Measurements from ENCODE around the gene PDZD2. TPM values are rescaled to one million over a fixed set of nuclear protein-coding genes. Genes with fewer than 3 reads are reported as not detected.

The PDZD2 gene
- total and polyA plus RNA-seq, 2 donors (not counting 3 experiments of a cell fraction or from before 2014, with no cell fraction given) = 0.66 to 6.9 TPM

GRCh38 chr5:31751610-31752009 lies 112.7 kb downstream of the PDZD2 start:
- BruUV-seq (replicated peaks) = no TSS peak
- Histone ChIP-seq H3K4me2 (ENCODE audit: insufficient read depth, low read length) (no peak overlapping the region), H3K9ac (replicated peaks; ENCODE audit: extremely low read depth, insufficient read depth, low read length) (no peak overlapping the region), H3K79me2 (ENCODE audit: control insufficient read depth, insufficient read depth, low read length) (no peaks in the 10 kb centered on the region), H4K20me1 (replicated peaks; ENCODE audit: control insufficient read depth, extremely low read depth, insufficient read depth, low read length) (no peaks in the 10 kb centered on the region), H3K9me3 (replicated peaks; ENCODE audit: control insufficient read depth, insufficient read depth, low read length) (no peaks in the 10 kb centered on the region), H2AFZ (ENCODE audit: low read depth, low read length) (no peak overlapping the region), H3K9me1 (replicated peaks; ENCODE audit: control insufficient read depth, extremely low read depth, insufficient read depth, low read length) (no peaks in the 10 kb centered on the region), H3K27ac (ENCODE audit: insufficient read depth, low read depth, low read length) (no peak overlapping the region), H3K4me1 (ENCODE audit: control insufficient read depth, extremely low read depth, insufficient read depth, low read length) (no peaks in the 10 kb centered on the region), H3K27me3 (ENCODE audit: control insufficient read depth in 2 of 2, insufficient read depth in 2 of 2, low read length in 2 of 2) (no peaks in the 10 kb centered on the region), H3K36me3 (ENCODE audit: control insufficient read depth in 2 of 2, extremely low read depth in 1 of 2, insufficient read depth in 2 of 2, low read length in 2 of 2) (no peaks in the 10 kb centered on the region), H3K4me3 (replicated peaks in 1 of 3; ENCODE audit: insufficient read depth in 1 of 3, low read depth in 1 of 3, low read length in 3 of 3) (no peak overlapping the region)
- DNase-seq (ENCODE audit: low read depth, low spot score) = no peak
- no peak for FAIRE-seq
- ChIA-PET CTCF (no interaction called here), POLR2A (no interaction called here)
- intact Hi-C loops (cut with micrococcal nuclease) = no loop called here
- dilution Hi-C loops (cut with MboI; ENCODE audit: extremely low pct_ligation_motif_present, low sequenced_read_pairs) = no loop called here
- TF ChIP-seq EZH2 (IDR thresholded peaks at IDR 0.05; ENCODE audit: borderline replicate concordance, low read depth, low read length, severe bottlenecking) (no peak), CTCF (IDR thresholded peaks at IDR 0.05; ENCODE audit: extremely low read depth in 1 of 2, insufficient read depth in 1 of 2, low read depth in 1 of 2, low read length in 2 of 2) (no peak), GATA2 (IDR thresholded peaks at IDR 0.05; ENCODE audit: insufficient read depth, insufficient read length, low read depth, low read length) (no peak), MAX (IDR thresholded peaks at IDR 0.05; ENCODE audit: insufficient read depth, insufficient read length) (no peak), POLR2AphosphoS5 (IDR thresholded peaks at IDR 0.05; ENCODE audit: insufficient read depth, low read depth, low read length) (no peak), POLR2A (IDR thresholded peaks at IDR 0.05; ENCODE audit: low read depth, low read length) (no peak), FOS (IDR thresholded peaks at IDR 0.05; ENCODE audit: borderline replicate concordance, insufficient read depth, low read length) (no peak), JUN (IDR thresholded peaks at IDR 0.05; ENCODE audit: borderline replicate concordance, insufficient read depth, insufficient read length, low read depth) (no peak), MYC (IDR thresholded peaks at IDR 0.05; ENCODE audit: low read depth, low read length) (no peak)

All from endothelial cell of umbilical vein (primary cell).